ENCODE data around the gene KIAA0930.

The KIAA0930 gene

DNA sequence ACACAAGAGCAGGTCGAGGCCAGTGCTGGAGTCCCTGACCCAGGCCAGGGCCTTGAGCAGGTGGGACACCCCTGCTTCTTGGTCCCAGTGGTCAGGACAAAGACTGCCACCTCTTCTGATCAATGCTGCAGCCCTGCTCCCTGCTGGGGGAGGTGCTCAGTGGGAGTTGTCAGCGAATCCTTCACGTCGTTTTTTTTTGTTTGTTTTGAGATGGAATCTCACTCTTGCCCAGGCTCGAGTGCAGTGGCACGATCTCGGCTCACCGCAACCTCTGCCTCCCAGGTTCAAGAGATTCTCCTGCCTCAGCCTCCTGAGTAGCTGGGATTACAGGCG is 42.3 kb downstream of the KIAA0930 start:
- DNase-seq (no peak), ATAC-seq (ENCODE audit: insufficient read depth, low read depth) (no peak)
- no peaks in the 10 kb centered on the region for H3K4me1 ChIP-seq (ENCODE audit: insufficient read depth, low read length)
- no peak overlapping the region for H3K4me2 ChIP-seq (ENCODE audit: insufficient read depth, low read length)
- no peak overlapping the region for H3K4me3 ChIP-seq (ENCODE audit: low read depth in 1 of 2, low read length in 2 of 2)
- no peaks in the 10 kb centered on the region for H3K9me3 ChIP-seq (ENCODE audit: insufficient read depth, low read length, severe bottlenecking)
- no peak overlapping the region for H3K9ac ChIP-seq (ENCODE audit: low read depth, low read length)
- H3K27ac ChIP-seq (ENCODE audit: low read length) = no peak overlapping the region
- peaks cover 44% of the 10 kb centered on the region for H3K36me3 ChIP-seq (ENCODE audit: insufficient read depth, low read length)
- no peaks in the 10 kb centered on the region for H3K79me2 ChIP-seq (ENCODE audit: insufficient read depth, low read length)
- no peak for TF ChIP-seq EZH2 (IDR thresholded peaks at IDR 0.05; ENCODE audit: borderline replicate concordance, low read depth, low read length, severe bottlenecking)
- TF ChIP-seq, protein P1, sequence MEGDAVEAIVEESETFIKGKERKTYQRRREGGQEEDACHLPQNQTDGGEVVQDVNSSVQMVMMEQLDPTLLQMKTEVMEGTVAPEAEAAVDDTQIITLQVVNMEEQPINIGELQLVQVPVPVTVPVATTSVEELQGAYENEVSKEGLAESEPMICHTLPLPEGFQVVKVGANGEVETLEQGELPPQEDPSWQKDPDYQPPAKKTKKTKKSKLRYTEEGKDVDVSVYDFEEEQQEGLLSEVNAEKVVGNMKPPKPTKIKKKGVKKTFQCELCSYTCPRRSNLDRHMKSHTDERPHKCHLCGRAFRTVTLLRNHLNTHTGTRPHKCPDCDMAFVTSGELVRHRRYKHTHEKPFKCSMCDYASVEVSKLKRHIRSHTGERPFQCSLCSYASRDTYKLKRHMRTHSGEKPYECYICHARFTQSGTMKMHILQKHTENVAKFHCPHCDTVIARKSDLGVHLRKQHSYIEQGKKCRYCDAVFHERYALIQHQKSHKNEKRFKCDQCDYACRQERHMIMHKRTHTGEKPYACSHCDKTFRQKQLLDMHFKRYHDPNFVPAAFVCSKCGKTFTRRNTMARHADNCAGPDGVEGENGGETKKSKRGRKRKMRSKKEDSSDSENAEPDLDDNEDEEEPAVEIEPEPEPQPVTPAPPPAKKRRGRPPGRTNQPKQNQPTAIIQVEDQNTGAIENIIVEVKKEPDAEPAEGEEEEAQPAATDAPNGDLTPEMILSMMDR (IDR thresholded peaks at IDR 0.05; ENCODE audit: borderline replicate concordance, extremely low read depth, low read length, poor library complexity, severe bottlenecking) = no peak
- H4K20me1 ChIP-seq (ENCODE audit: insufficient read depth, low read length) = peaks cover 7% of the 10 kb centered on the region; the same call in 1 of the 2 replicates
- no peak overlapping the region for H2AFZ ChIP-seq (ENCODE audit: low read depth, low read length)
- no peaks in the 10 kb centered on the region for H3K27me3 ChIP-seq (ENCODE audit: insufficient read depth, low read length, poor library complexity)

DNA sequence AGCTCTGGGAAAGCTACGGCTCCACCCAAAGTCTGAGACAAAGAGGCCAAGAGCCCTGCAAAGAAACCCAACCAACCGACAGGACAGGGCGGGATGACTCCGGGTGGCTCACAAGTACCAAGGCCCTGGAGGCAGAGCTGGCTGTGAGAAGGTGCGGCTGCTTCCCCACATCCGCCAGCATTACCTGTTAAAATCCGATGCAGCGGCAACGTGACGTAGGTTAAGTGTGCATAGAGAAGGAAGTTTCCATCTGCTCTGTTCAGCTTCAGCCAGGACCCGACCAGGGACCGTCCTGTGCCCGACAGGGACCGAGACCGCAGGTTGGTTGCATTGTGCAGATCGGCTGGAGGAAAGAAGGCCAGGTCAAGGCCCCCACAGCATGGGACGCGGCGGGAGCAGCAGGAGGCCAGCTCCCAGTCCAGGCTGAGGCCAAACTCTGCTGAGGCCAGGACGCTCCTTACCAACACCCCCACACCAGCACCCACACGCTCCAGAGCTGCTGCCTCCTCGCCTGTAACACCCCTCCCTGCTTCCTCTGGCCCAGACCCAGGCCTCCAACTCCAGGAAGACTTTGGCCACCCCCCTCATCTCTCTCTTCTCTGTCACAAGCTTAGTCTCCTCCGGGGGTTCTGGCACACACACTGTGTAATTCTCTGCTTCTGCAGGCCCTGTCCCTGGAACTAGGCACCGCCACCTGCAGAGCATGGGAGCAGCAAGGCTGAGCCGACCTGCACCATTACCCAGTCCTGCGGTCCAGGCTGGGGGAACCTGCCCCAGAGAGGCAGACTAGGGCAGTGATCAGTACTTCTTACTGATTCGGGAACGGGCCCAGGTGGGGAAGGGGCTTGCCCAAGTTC is 42.9 kb downstream of the KIAA0930 start:
- H3K4me1 ChIP-seq (ENCODE audit: insufficient read depth, low read length) = no peaks in the 10 kb centered on the region
- peaks cover 41% of the 10 kb centered on the region for H3K36me3 ChIP-seq (ENCODE audit: insufficient read depth, low read length)
- no peak for TF ChIP-seq EZH2 (IDR thresholded peaks at IDR 0.05; ENCODE audit: borderline replicate concordance, low read depth, low read length, severe bottlenecking)
- TF ChIP-seq, protein P1 (IDR thresholded peaks at IDR 0.05; ENCODE audit: borderline replicate concordance, extremely low read depth, low read length, poor library complexity, severe bottlenecking) = no peak
- no peak overlapping the region for H3K9ac ChIP-seq (ENCODE audit: low read depth, low read length)
- H2AFZ ChIP-seq (ENCODE audit: low read depth, low read length) = no peak overlapping the region
- peaks cover 7% of the 10 kb centered on the region; the same call in 1 of the 2 replicates for H4K20me1 ChIP-seq (ENCODE audit: insufficient read depth, low read length)
- H3K4me3 ChIP-seq (ENCODE audit: low read depth in 1 of 2, low read length in 2 of 2) = no peak overlapping the region
- H3K9me3 ChIP-seq (ENCODE audit: insufficient read depth, low read length, severe bottlenecking) = no peaks in the 10 kb centered on the region
- no peaks in the 10 kb centered on the region for H3K27me3 ChIP-seq (ENCODE audit: insufficient read depth, low read length, poor library complexity)
- no peak overlapping the region for H3K27ac ChIP-seq (ENCODE audit: low read length)
- no peak for DNase-seq
- no peak overlapping the region for H3K4me2 ChIP-seq (ENCODE audit: insufficient read depth, low read length)
- no peak for ATAC-seq (ENCODE audit: insufficient read depth, low read depth)
- no peaks in the 10 kb centered on the region for H3K79me2 ChIP-seq (ENCODE audit: insufficient read depth, low read length)

DNA sequence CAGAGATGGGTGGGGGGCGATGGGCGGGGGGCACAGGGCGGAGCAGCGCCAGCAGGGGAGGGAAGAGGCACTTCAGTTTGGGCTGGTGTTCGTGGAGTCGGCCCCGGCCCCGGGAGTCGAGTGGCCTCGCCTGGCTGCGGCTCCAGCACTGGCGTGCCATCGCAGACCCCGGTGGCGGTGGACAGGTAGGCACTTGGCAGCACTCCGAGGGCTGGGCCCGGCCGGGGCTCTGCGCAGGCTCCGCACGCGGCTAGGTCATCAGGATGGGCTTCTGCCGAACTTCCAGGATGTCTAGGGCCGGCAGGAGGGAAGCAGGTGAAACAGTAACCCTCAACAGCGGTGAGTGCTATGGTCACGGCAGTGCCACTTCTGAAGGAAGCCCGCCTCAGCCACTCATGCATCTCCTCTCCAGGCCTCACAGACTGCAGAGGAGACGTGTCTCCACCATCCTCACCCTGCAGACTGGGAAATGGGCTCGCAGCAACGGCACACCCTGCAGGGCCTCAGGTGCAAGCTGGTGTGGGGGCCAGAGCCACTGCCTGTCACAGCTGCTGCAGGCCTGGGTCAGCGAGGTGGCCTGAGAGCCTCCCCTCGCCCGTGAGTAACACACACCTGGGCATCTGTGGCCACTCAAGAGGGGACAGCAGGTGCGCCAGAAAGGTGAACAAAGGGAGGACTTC is 43.6 kb downstream of the KIAA0930 start:
- peaks cover 33% of the 10 kb centered on the region for H3K36me3 ChIP-seq (ENCODE audit: insufficient read depth, low read length)
- H3K79me2 ChIP-seq (ENCODE audit: insufficient read depth, low read length) = no peaks in the 10 kb centered on the region

More for the DNA sequence above, 43.6 kb downstream of the KIAA0930 start:
- H3K4me3 ChIP-seq (ENCODE audit: low read depth in 1 of 2, low read length in 2 of 2) = no peak overlapping the region
- H4K20me1 ChIP-seq (ENCODE audit: insufficient read depth, low read length) = peaks cover 7% of the 10 kb centered on the region; the same call in 1 of the 2 replicates
- H3K4me2 ChIP-seq (ENCODE audit: insufficient read depth, low read length) = no peak overlapping the region
- TF ChIP-seq, protein P1 (IDR thresholded peaks at IDR 0.05; ENCODE audit: borderline replicate concordance, extremely low read depth, low read length, poor library complexity, severe bottlenecking) = no peak
- TF ChIP-seq EZH2 (IDR thresholded peaks at IDR 0.05; ENCODE audit: borderline replicate concordance, low read depth, low read length, severe bottlenecking) = no peak
- H3K27me3 ChIP-seq (ENCODE audit: insufficient read depth, low read length, poor library complexity) = no peaks in the 10 kb centered on the region
- no peaks in the 10 kb centered on the region for H3K4me1 ChIP-seq (ENCODE audit: insufficient read depth, low read length)
- no peak overlapping the region for H2AFZ ChIP-seq (ENCODE audit: low read depth, low read length)
- H3K27ac ChIP-seq (ENCODE audit: low read length) = no peak overlapping the region
- H3K9ac ChIP-seq (ENCODE audit: low read depth, low read length) = no peak overlapping the region
- no peak for ATAC-seq (ENCODE audit: insufficient read depth, low read depth)
- DNase-seq = no peak
- H3K9me3 ChIP-seq (ENCODE audit: insufficient read depth, low read length, severe bottlenecking) = no peaks in the 10 kb centered on the region

Data from DND-41 (cell line).